Central memory CD4-positive, alpha-beta T cell (primary cell): Measurements from ENCODE around the gene TIPARP.
"Not testable (repeated sequence)": the region's sequence is repeated elsewhere in the genome, so short reads cannot be mapped to it uniquely, and the experiment has no call there.

Source experiments
- DNase-seq: peaks from one replicate; pipeline ENCODE4 v3.0.0; 2022

TIPARP gene

GRCh38 chr3:156649681-156650080 is 24.7 kb upstream of the TIPARP start:
- no peak for DNase-seq

DNA sequence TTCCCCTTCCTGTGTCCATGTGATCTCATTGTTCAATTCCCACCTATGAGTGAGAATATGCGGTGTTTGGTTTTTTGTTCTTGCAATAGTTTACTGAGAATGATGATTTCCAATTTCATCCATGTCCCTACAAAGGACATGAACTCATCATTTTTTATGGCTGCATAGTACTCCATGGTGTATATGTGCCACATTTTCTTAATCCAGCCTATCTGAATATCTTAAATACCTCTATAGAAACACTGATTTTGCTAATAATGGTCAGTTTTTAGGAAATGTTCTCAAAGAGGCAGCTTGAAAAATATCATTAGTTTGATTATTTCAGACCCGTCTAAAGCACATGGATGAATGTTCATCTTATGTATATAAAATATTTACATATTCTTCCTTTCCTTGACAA is 21.7 kb upstream of the TIPARP start:
- not testable (repeated sequence) for DNase-seq

- DNase-seq = no peak
Measured at GRCh38 chr3:156654834-156655233, 19.6 kb upstream of the TIPARP start.

GRCh38 chr3:156655819-156656550 is 18.4 kb upstream of the TIPARP start:
- DNase-seq = no peak

- no peak for DNase-seq
Measured at GRCh38 chr3:156657440-156657839, 16.9 kb upstream of the TIPARP start.

DNA sequence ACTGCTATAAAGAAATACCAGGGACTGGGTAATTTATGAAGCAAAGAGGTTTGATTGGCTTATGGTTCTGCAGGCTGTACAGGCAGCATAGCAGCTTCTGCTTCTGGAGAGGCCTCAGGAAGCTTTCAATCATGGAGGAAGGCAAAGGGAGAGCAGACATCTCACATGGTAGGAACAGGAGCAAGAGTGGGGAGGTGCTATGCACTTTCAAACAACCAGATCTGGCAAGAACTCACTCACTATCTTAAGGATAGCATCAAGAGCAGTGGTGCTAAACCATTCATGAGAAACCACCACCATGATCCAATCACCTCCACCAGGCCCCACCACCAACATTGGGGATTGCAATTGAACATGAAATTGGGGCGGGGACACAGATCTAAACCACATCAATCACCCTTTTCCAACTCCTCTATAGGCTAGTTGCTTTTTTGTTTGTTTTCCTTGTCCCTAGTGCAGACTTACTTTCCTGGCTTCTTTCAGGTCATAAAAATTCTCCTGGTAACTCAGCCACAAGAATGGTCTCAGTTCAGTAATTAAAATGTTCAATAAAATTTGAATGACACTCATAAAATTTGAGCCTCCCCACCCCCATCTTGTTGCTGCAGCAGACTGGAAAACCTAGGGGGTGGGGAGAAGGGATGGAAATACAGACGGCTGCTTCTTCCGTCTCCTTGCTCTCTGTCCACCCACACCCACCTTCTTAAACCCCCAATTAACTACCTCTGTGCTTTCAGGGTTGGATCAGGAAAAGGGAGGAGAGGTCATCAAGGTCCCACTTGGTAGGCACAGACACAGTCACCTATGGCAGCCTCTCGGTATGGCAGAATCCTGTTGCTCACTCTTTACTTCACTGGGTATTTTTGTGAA is 16.3 kb upstream of the TIPARP start:
- DNase-seq = no peak

DNA sequence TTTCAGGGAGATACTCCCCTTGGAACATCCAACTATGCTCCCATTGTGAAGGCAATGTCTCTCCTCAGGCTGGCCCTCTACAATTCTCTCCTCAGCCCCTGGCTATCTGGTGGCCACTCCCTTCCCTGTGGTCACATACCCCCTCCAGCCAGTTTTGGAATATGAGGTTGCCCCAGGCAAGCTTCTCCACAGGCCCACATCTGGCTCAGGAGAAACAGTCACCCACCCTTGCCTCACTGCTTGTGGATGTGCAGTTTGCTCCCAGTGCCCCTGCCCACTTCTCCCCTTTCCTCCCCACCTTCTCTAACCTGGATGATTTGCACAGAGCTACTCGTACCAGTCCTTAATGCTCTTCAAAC is 15.7 kb upstream of the TIPARP start:
- no peak for DNase-seq

GRCh38 chr3:156659260-156659659 is 15.1 kb upstream of the TIPARP start:
- no peak for DNase-seq

GRCh38 chr3:156661155-156661554 is 13.2 kb upstream of the TIPARP start:
- no peak for DNase-seq

- no peak for DNase-seq
Measured at GRCh38 chr3:156664011-156664830, 10.2 kb upstream of the TIPARP start.

DNA sequence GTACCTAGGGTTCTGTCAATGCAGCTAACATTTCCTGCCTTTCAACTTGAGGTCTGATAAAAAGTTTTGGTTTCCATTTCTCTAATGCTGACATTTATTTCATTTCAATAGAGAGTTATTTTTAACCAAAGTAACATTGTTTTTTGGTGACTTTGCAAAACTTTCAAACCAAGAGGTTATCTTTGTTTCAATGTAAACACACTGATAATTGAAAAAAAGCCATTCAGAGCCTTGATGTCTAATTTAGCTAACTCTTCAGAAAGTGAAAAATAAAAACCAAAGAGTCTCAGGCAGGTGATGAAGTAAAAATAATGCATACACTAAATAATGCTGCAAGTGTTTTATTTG is 9.6 kb upstream of the TIPARP start:
- DNase-seq = no peak

- no peak for DNase-seq
Measured at GRCh38 chr3:156665291-156665690, 9.1 kb upstream of the TIPARP start.

- no peak for DNase-seq
Measured at GRCh38 chr3:156666073-156666472, 8.3 kb upstream of the TIPARP start.

- no peak for DNase-seq
Measured at GRCh38 chr3:156668073-156668763, 6.2 kb upstream of the TIPARP start.

GRCh38 chr3:156670077-156670476 is 4.3 kb upstream of the TIPARP start:
- no peak for DNase-seq

- DNase-seq = no peak
Measured at GRCh38 chr3:156670652-156671051, 3.7 kb upstream of the TIPARP start.

GRCh38 chr3:156673732-156674045 is 701 bp upstream of the TIPARP start:
- DNase-seq = no peak

DNA sequence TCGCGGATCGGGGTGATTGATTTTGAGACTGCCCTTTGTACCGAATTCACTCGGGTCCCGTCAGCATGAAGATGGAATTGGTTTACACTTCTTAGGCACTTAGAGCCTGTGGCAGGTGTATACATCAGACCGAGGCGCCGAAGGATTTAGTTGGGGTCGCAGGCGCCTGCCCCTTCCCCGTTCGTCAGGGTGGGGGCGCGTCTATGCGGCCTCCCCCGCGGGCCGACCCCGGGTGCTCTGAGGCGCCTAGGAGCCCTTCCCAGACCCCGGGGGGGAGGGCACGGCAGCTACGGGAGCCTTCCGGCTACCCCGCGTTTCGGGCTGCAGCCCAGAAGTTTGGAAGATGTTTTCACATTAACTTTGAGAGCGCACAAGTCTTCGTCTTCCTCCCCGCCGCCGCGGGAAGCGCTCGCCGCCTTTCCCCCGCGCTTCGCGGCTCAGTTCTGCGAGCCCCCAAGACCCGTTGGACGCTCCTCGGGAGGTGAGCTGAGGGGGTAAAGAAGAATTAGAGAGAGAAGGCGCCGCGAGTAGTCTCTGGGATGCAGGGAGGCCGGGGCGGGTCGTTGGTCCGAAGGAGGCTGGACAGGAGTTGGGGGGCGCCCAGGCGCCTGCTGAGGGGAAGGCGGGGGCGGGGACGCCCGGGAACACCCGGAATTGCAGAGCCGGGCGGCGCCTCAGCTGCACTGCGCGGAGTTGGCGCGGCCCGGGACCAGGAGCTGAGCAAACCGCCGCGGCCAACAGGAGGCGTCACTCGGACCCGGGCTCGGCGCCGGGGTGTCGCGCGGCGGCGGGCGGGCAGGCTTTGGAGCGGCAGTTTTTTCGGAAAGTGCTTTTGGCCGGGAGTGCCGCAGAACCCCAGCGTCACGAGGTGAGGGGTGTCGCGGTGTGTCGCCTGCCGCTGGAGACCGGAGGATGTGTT is 780 bp downstream of the TIPARP start:
- peak; percentile 54 for DNase-seq

- DNase-seq = peak; percentile 19
Measured at GRCh38 chr3:156675830-156676767, 1.7 kb downstream of the TIPARP start.

DNA sequence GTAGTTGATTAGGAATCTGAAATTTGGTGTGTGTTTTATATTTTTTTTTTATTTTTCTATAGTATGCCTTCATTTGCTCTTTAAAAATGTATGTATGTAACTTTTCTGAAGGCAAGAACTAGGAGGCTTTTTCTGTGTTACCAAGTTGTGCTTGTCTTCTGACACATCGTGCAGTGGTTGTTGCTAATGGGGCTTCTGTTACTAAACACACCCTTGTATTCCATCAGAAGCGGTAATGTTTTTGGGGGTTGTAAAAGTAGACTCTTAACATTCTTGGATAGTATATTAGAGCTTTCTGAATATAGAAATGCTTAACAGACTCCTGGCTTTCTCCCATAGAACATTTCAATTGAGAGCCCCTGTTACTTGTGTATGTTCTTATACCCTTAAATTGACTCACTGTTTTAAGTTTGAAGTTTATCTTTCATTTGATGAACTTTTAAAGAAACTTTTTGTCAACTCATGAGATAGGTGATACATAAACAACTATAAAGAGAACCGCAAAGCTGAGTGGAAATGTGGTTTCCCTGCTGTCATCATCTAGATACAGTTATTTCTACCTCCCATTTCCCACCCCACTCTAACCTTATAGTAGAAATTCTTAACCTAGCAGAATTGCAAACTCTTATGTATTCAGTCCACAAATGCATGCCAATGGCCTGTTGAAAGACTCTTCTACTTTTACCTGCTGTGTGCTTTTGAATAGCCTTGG is 2.5 kb downstream of the TIPARP start:
- DNase-seq = peak; percentile 71
